T-helper 1 cell treated with Interleukin-12 subunit alpha and Interleukin-12 subunit beta and Interleukin-4 antibody, amounts not matched to agents 30 ng/mL and 1 ng/mL, for 36 hours (primary cell): Measurements from ENCODE around the gene ANP32E. TPM values are rescaled to one million over a fixed set of nuclear protein-coding genes. Genes with fewer than 3 reads are reported as not detected.
"Not testable (repeated sequence)": the region's sequence is repeated elsewhere in the genome, so short reads cannot be mapped to it uniquely, and the experiment has no call there.

Experiments used
- intact Hi-C: fragments of 100-400 bp; cut with micrococcal nuclease; formaldehyde crosslinking; loops from one replicate; pipeline ENCODE4 v1.15.1; 2024
- total RNA-seq: library from RNA; stranded (reverse); gene quantifications from 2 replicates; pipeline ENCODE4 v1.2.3, GENCODE V29; 2022

Gene ANP32E
- total RNA-seq, 1 donor from 2014 or later = 160 TPM

DNA sequence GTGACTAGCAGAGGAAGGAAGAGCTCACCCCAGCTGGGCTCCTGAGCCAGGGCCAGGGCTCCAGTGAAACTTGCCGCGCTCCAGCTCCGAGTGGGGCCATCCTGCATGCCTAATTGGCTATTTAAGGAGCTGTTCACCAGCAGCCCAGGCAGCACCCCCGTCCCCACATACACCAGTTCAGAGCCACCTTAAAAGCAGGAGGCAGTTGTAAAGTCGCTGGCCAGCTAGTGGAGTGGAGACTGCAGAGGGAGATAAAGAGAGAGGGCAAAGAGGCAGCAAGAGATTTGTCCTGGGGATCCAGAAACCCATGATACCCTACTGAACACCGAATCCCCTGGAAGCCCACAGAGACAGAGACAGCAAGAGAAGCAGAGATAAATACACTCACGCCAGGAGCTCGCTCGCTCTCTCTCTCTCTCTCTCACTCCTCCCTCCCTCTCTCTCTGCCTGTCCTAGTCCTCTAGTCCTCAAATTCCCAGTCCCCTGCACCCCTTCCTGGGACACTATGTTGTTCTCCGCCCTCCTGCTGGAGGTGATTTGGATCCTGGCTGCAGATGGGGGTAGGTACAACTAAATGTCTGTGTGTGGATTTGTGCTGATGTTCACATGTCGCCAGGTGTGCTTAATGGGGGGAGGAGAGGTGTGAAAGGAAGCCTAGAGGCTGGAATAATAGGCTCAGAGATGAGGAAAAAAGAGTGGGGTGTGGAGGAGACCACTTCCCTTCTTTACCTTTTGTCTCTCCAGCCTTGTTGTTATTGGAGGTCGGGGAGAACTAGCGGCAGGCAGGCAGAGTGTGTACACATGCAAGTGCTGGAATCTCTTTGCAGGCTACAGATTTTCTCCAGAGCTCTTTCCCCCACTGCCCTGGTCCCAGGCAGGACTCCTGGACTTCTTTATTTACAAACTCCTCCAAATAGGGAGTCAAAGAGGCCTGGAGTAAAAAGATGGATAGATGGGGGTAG lies 22.0 kb upstream of the ANP32E start, which contains the start of gene CA14:
Gene CA14, plus strand, starts transcription at position 151 of the 962 bp plus-strand sequence. Its CDS starts 355 bp downstream, at position 506.
- intact Hi-C loops = loop anchor here (5.0 kb wide), 3 partner anchors 289 to 739 kb away; partner anchors contain the start of gene ADAMTSL4

- intact Hi-C loops = loop anchor here (1.0 to 5.0 kb wide), 8 partner anchors 13 to 741 kb away; partner anchors contain the start of genes ADAMTSL4, ANP32E, APH1A and PRPF3
Measured at GRCh38 chr1:150256554-150257341, 20.8 kb upstream of the ANP32E start.

- intact Hi-C loops = loop anchor here (1.0 to 5.0 kb wide), 8 partner anchors 13 to 741 kb away; partner anchors contain the start of genes ADAMTSL4, ANP32E, APH1A and PRPF3
Measured at GRCh38 chr1:150256198-150256553, 20.3 kb upstream of the ANP32E start.

- intact Hi-C loops = no loop called here
Measured at GRCh38 chr1:150249936-150250335, 14.0 kb upstream of the ANP32E start.

DNA sequence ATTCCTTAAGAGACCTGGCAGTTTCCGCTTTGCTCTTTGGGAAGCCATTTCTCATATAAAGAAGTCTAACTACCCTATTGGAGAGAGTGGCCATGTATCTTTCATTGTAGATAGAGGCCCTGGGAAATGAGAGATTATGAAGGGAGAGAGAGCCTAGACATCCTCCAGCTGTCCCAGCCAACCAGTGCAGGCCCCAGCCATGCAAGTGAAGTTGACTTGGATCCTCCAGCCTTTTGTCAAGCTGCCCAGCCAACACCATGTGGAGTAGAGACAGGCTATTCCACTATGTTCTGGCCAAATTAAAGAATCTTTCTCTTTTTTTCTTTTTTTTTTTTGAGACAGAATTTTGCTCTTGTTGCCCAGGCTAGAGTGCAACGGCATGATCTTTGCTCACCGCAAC lies 7.1 kb upstream of the ANP32E start:
- intact Hi-C loops = no loop called here

DNA sequence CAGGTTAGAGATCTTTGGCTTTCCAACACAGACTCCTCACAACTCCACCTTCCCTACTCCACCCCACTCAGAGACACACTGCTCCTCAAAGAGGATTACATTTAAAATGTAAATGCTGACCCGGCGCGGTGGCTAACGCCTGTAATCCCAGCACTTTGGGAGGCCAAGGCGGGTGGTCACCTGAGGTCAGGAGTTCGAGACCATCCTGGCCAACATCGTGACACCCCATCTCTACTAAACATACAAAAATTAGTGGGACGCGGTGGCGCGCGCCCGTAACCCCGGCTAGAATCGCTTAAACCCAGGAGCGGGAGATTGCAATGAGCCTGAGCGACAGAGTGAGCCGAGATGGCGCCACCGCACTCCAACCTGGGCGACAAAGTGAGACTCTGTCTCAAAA lies 1.8 kb upstream of the ANP32E start:
- intact Hi-C loops = loop anchor here (2.0 to 10.0 kb wide), 3 partner anchors 323 to 927 kb away; partner anchors contain the start of genes ARNT, LYSMD1 and SCNM1

DNA sequence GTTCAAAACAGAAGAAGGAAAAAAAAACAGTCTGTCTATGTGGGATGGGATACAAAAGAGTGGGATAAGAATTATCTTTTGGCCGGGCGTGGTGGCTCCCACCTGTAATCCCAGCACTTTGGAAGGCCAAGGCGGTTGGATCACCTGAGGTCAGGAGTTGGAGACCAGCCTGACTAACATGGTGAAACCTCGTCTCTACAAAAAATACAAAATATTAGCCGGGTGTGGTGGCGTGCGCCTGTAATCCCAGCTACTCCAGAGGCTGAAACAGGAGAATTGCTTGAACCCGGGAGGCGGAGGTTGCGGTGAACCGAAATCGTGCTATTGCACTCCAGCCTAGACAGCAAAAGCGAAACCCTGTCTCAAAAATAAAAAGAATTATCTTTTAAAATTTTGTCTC lies 1.3 kb upstream of the ANP32E start:
- intact Hi-C loops = loop anchor here (2.0 to 10.0 kb wide), 3 partner anchors 324 to 928 kb away; partner anchors contain the start of genes ARNT, LYSMD1 and SCNM1

- intact Hi-C loops = loop anchor here (1.0 to 10.0 kb wide), 12 partner anchors 20 to 928 kb away; partner anchors contain the start of genes APH1A, ARNT, ENSA and LYSMD1
Measured at GRCh38 chr1:150236614-150237100, 745 bp upstream of the ANP32E start.

DNA sequence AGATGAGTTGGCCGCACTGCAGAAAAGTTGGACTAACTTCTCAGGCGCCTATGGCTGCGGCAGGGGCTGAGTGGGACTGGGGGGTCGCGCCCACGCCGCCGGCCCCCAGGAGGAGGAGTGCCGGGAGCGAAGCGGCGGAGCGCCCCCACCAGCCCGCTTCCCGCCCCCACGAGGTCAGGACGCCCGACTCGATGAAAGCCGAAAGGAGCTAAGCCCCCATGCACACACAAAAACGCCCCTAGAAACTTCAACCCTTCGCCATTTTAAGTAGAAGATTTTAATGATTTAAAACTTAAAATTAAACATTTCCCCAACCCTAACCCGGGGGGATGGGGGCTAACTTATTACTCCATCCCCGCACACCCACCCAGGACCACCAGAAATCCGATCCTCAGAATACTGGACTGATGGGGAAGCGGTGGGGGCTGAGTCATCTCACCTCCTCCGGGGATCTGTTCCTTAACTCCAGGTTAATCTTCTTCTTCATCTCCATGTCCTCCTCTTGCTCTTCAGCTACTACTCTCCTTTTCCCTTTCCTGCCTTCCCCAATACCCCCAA lies 539 bp downstream of the ANP32E start:
- intact Hi-C loops = loop anchor here (10.0 kb wide), 2 partner anchors 639 to 929 kb away; partner anchors contain the start of genes ARNT, LYSMD1 and SCNM1

DNA sequence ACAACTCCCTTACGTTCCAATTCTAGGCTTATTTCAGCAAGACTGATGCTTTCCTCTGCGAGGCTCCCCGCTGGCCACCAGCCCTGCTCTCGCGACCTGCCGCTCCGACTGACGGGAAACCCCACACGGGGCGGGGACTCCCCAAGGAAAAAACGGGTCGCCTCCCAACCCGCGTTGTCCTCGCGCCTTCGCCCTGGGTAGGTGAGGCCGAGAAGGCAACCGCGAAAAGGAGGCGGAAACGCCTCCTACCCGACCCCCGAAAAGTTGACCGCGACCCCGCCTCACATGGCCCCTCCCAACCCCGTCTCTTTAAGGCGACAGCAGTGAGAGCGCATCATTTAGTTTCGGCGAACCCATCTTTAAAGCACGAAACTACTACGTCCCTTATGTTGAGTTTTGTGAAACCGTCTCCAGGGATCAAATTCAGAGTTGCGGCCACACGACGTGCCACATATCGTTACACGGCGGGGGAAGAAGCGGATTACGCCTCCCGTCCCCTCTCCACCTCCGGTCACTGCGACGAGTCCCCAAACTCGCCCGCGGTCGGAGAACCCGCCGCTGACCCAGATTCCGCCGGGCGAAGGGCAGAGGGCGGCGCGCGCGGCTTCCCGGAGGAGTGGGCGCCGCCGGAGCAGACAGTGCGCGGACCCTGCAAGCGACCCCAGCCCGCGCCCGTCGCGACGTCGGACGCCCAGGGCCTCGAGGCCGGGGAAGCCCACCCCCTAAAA lies 1.2 kb downstream of the ANP32E start:
- intact Hi-C loops = loop anchor here (1.0 to 10.0 kb wide), 4 partner anchors 21 to 930 kb away; partner anchors contain the start of genes ARNT, LYSMD1, PRUNE1 and SCNM1

- intact Hi-C loops = loop anchor here (1.0 to 10.0 kb wide), 4 partner anchors 21 to 931 kb away; partner anchors contain the start of genes ARNT, LYSMD1, PRUNE1 and SCNM1
Measured at GRCh38 chr1:150234309-150234565, 1.7 kb downstream of the ANP32E start.

DNA sequence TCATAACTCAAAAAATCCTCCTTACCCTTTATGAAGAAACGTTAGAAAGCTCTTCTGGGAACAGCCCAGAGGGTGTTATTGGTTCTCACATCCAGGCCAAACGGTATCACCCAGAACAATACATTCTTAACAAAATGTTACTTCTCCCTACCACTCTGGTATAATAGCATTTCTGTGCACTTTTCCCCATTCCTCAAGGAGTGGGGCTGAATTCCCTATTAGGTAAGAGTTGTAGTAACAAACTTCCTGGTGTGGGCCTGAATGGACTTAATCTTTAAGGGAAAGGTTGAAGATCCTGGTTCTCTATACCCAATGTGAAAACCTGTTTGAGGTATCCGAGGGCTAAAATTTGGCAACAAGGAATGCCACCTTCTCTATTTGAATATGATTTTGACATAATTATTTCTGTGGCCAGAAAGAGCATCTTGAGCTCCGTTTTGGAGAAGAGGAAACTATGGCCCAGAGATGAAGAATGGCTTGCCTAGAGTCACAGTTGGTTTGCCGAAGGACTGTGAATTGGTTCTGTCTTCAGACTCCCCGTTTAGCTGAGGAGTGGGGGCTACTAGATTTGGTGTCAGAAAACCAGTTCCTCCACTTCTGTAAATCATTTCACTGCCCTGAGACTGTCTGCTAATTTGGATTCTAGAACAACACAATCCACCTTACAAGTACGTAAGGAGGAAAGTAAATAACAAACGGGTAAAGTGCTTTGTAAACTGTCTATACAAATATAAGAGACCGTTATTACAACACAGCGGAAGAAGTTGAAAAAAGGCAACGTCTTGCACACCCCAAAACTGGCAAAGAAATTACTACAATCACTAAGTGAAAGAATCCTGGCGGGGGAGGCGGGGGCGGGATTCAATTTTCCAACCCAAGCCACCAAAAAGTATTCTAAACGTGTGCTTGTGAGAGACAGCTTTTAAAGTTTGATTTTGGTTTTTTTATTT lies 2.3 kb downstream of the ANP32E start:
- intact Hi-C loops = loop anchor here (1.0 to 10.0 kb wide), 6 partner anchors 12 to 931 kb away; partner anchors contain the start of genes ARNT, LYSMD1, PRUNE1 and SCNM1

DNA sequence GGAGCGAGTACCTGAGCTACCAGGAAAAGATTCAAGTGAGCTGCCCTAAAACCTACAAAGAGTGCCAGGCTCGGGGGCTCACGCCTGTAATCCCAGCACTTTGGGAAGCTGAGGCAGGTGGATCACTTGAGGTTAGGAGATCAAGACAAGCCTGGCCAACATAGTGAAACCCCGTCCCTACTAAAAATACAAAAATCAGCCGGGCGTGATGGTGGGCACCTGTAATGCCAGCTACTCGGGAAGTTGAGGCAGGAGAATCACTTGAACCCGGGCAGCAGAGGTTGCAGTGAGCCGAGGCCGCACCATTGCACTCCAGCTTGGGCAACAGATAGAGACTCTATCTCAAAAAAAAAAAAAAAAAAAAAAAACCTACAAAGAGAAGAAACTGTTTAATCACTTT lies 3.0 kb downstream of the ANP32E start:
- intact Hi-C loops = loop anchor here (1.0 to 10.0 kb wide), 4 partner anchors 12 to 932 kb away; partner anchors contain the start of genes ARNT, LYSMD1 and SCNM1

DNA sequence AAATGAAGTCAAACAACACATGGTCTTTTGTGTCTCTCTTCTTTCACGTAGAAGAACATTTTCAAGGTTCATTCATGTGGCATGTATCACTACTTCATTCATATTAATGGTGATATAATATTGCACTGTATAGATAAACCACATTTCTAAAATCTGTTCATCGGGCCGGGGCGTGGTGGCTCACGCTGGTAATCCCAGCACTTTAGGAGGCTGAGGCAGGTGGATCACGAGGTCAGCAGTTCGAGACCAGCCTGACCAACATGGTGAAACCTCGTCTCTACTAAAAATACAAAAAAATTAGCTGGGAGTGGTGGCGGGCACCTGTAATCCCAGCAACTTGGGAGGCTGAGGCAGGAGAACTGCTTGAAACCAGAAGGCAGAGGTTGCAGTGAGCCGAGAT lies 7.7 kb downstream of the ANP32E start:
- intact Hi-C loops = not testable (repeated sequence)

GRCh38 chr1:150227228-150227627 lies 8.7 kb downstream of the ANP32E start:
- intact Hi-C loops = no loop called here

DNA sequence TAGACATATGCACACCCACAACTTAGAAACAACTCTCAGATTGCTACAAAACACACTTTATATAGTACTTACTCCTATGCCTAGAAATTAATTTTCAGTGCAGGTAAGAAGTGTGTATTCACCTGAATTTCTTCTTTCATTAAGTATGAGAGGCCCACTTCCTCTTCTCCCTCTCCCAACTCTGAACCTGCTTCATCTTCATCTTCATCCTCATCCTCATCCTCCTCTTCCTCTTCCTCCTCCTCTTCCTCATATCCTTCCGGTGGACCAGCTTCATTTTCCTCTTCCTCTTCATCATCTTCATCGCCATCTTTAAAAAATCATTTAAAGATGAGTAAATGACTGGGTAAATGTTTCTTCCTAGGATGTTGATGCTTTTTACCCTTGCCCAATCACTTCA lies 9.4 kb downstream of the ANP32E start:
- intact Hi-C loops = no loop called here

DNA sequence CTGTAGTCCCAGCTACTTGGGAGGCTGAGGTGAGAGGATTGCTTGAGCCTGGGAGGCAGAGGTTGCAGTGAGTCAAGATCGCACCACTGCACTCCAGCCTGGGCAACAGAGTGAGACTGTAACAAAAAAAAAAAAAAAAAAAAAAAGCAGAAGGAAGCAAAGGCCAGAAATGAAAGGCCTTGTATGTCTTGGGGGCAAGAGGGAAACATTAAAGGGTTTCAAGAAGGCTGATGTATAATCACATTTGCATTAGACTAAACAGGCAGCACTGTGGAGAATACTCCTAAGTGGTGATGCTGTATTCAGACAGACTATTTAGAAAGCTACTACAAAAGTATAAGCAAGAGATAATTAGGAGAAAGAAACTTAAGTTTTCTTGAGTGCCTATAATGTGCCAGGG lies 10.4 kb downstream of the ANP32E start:
- intact Hi-C loops = no loop called here

DNA sequence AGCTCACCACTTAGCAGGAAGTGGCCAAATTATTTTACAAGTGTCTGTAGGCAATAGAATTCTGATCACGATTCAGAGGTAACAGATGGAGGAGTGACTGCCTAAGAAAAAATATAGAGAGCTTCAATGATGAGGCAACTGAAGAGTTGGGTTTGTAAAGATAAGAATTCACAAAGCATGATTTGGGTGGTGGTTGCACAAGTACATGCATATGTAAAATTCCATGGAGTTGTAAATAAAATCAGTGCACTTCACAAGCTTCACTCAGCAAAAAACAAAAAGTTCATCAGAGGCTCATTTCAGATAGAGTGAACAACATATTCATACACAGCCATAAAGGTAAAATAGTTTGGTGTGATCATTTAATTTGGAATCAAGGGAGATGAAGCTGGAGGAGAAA lies 10.9 kb downstream of the ANP32E start:
- intact Hi-C loops = no loop called here

GRCh38 chr1:150221552-150221951 lies 14.4 kb downstream of the ANP32E start:
- intact Hi-C loops = loop anchor here (1.0 kb wide), 2 partner anchors 12 to 153 kb away; no protein-coding TSS in a partner anchor
